IPS-NIHi11 (cell line): ENCODE results near the gene GNAI2.

ENCODE experiments used
- DNase-seq: peaks from one replicate; pipeline ENCODE4 v3.0.0; 2012; ENCODE audit warnings: mixed read lengths, low spot score

GNAI2 gene

GRCh38 chr3:50297896-50298725, 62.1 kb downstream of the GNAI2 start:
- DNase-seq = no peak

GRCh38 chr3:50298836-50299637, 63.0 kb downstream of the GNAI2 start, which contains the start of the genes HYAL3 and NAA80:
TSS of gene HYAL3 (minus strand) at chr3:50299405. CDS start at chr3:50295602, 3,803 bp downstream.
TSS of gene NAA80 (minus strand) at chr3:50299405. CDS start at chr3:50297463, 1,942 bp downstream.
- peak; percentile 94 for DNase-seq

GRCh38 chr3:50299638-50299928, 63.6 kb downstream of the GNAI2 start:
- DNase-seq = no peak

- DNase-seq = no peak
These were observed 64.1 kb downstream of the GNAI2 start for GRCh38 chr3:50299929-50300680.

- DNase-seq = no peak
These were observed 64.8 kb downstream of the GNAI2 start for GRCh38 chr3:50300681-50301254.

GRCh38 chr3:50302095-50303012, 66.3 kb downstream of the GNAI2 start:
- no peak for DNase-seq

- peak; percentile 87 for DNase-seq
These were observed 67.2 kb downstream of the GNAI2 start, which contains the start of gene HYAL1 for GRCh38 chr3:50303013-50303815. TSS of gene HYAL1 (minus strand) at chr3:50303574. CDS start at chr3:50302956, 618 bp downstream.

GRCh38 chr3:50304601-50305000, 68.6 kb downstream of the GNAI2 start:
- DNase-seq = no peak
